Mesendoderm (in vitro differentiated cells): ENCODE results near the gene SMURF2.

Source experiments
- DNase-seq: peaks from one replicate; pipeline ENCODE4 v3.0.0; 2013
- H2AK5ac ChIP-seq: 2 replicates; pipeline ENCODE4 v1.6.1; 2013; ENCODE audit warnings: low read length, inconsistent platforms
- H2BK120ac ChIP-seq: 2 replicates; pipeline ENCODE4 v1.6.1; 2013; ENCODE audit warnings: low read depth, mild to moderate bottlenecking, low read length, moderate library complexity, mixed read lengths
- H2BK15ac ChIP-seq: replicated peaks from 2 replicates; pipeline ENCODE4 v1.6.1; 2013; ENCODE audit warnings: low read depth, mild to moderate bottlenecking, moderate library complexity
- H2BK5ac ChIP-seq: 2 replicates; pipeline ENCODE4 v1.6.1; 2013; ENCODE audit warnings: low read length, inconsistent platforms
- H3K18ac ChIP-seq: 2 replicates; pipeline ENCODE4 v1.6.1; 2013; ENCODE audit warnings: mild to moderate bottlenecking, low read length, mixed read lengths
- H3K23ac ChIP-seq: one replicate; pipeline ENCODE4 v1.6.1; 2013; ENCODE audit warnings: low read length
- H3K27ac ChIP-seq: 2 replicates; pipeline ENCODE4 v1.5.1; 2013; ENCODE audit warnings: low read depth, mild to moderate bottlenecking, inconsistent platforms, low read length, moderate library complexity
- H3K27me3 ChIP-seq: 2 replicates; pipeline ENCODE4 v1.6.1; 2013; ENCODE audit warnings: low read length, control low read depth, mild to moderate bottlenecking, inconsistent platforms; ENCODE audit not compliant: insufficient read depth, poor library complexity
- H3K36me3 ChIP-seq: 2 replicates; pipeline ENCODE4 v1.6.1; 2013; ENCODE audit warnings: low read length, inconsistent platforms; ENCODE audit not compliant: control insufficient read depth, insufficient read depth
- H3K4ac ChIP-seq: one replicate; pipeline ENCODE4 v1.6.1; 2013; ENCODE audit warnings: low read depth, mild to moderate bottlenecking, low read length, moderate library complexity
- H3K4me1 ChIP-seq: 2 replicates; pipeline ENCODE4 v1.6.1; 2013; ENCODE audit warnings: low read depth, low read length, inconsistent platforms; ENCODE audit not compliant: control insufficient read depth
- H3K4me2 ChIP-seq: 2 replicates; pipeline ENCODE4 v1.6.1; 2013; ENCODE audit warnings: low read length
- H3K4me3 ChIP-seq: 2 replicates; pipeline ENCODE4 v1.5.1; 2013; ENCODE audit warnings: mild to moderate bottlenecking, low read length
- H3K56ac ChIP-seq: one replicate; pipeline ENCODE4 v1.6.1; 2013; ENCODE audit warnings: low read length
- H3K79me1 ChIP-seq: 2 replicates; pipeline ENCODE4 v1.6.1; 2013; ENCODE audit warnings: low read length, inconsistent platforms
- H3K79me2 ChIP-seq: 2 replicates; pipeline ENCODE4 v1.6.1; 2013; ENCODE audit warnings: mild to moderate bottlenecking, low read length; ENCODE audit not compliant: control insufficient read depth, insufficient read depth
- H3K9ac ChIP-seq: 2 replicates; pipeline ENCODE4 v1.6.1; 2013; ENCODE audit warnings: low read length, inconsistent platforms
- H4K5ac ChIP-seq: one replicate; pipeline ENCODE4 v1.6.1; 2013; ENCODE audit warnings: low read length
- H4K8ac ChIP-seq: one replicate; pipeline ENCODE4 v1.6.1; 2013; ENCODE audit warnings: low read depth, mild to moderate bottlenecking, control low read depth, low read length, moderate library complexity
- WGBS: extraction: QIAGEN DNeasy Blood & Tissue Kit; methylation state at CpG from one replicate; pipeline ENCODE4 v1.1.7; 2013; ENCODE audit warnings: low lambda C conversion rate, missing lambda C conversion rate; ENCODE audit not compliant: insufficient coverage; ENCODE audit errors: extremely low coverage; 5-methylcytosine and 5-hydroxymethylcytosine counted together

SMURF2 gene

DNA sequence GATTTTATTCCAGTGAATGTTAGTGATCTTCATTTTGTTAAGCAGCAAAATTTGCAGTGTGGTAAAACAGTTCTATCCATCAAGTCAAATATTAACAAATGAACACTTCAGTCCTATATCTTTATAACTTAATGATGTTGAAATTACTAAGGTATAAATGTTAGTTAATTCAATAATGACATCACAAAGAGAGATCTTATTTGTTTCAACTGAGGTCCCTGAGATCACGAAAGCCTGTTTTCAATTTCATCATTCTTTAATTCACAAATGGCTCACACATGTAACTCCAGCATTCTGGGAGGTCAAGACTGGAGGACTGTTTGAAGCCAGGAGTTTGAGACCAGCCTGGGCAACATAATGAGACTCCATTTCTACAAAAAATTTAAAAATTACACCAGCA, 13.9 kb downstream of the SMURF2 start:
- H3K23ac ChIP-seq, result no peak overlapping the region
- H4K8ac ChIP-seq, result no peak overlapping the region
- no peak overlapping the region for H3K4me2 ChIP-seq
- peaks cover 10% of the 10 kb centered on the region for H3K79me2 ChIP-seq
- H2AK5ac ChIP-seq, result no peak overlapping the region
- no peaks in the 10 kb centered on the region for H3K79me1 ChIP-seq
- no peaks in the 10 kb centered on the region for H3K27me3 ChIP-seq
- H4K5ac ChIP-seq, result no peak overlapping the region
- H3K27ac ChIP-seq, result no peak overlapping the region
- no peaks in the 10 kb centered on the region for H3K36me3 ChIP-seq
- no peak overlapping the region for H2BK15ac ChIP-seq
- H3K56ac ChIP-seq, result no peak overlapping the region
- no peak overlapping the region for H3K4ac ChIP-seq
- H3K4me3 ChIP-seq, result no peak overlapping the region
- no peaks in the 10 kb centered on the region for H3K4me1 ChIP-seq
- no CpG with 5 or more reads among the region's 1 CpG for WGBS
- no peak overlapping the region for H3K18ac ChIP-seq
- H2BK120ac ChIP-seq, result no peak overlapping the region
- H2BK5ac ChIP-seq, result no peak overlapping the region
- no peak for DNase-seq
- H3K9ac ChIP-seq, result no peak overlapping the region

GRCh38 chr17:64647817-64648216, 14.3 kb downstream of the SMURF2 start:
- H4K8ac ChIP-seq, result no peak overlapping the region
- peaks cover 10% of the 10 kb centered on the region for H3K79me2 ChIP-seq
- WGBS, result no CpG with 5 or more reads among the region's 1 CpG
- no peak overlapping the region for H3K27ac ChIP-seq
- H3K27me3 ChIP-seq, result no peaks in the 10 kb centered on the region
- no peak overlapping the region for H2BK15ac ChIP-seq
- no peak overlapping the region for H2BK120ac ChIP-seq
- H3K18ac ChIP-seq, result no peak overlapping the region
- no peaks in the 10 kb centered on the region for H3K79me1 ChIP-seq
- no peak overlapping the region for H3K4me3 ChIP-seq
- H3K36me3 ChIP-seq, result no peaks in the 10 kb centered on the region
- no peaks in the 10 kb centered on the region for H3K4me1 ChIP-seq
- H3K56ac ChIP-seq, result no peak overlapping the region
- H2BK5ac ChIP-seq, result no peak overlapping the region
- no peak overlapping the region for H4K5ac ChIP-seq
- H3K9ac ChIP-seq, result no peak overlapping the region
- no peak overlapping the region for H3K4me2 ChIP-seq
- H3K4ac ChIP-seq, result no peak overlapping the region
- DNase-seq, result no peak
- no peak overlapping the region for H2AK5ac ChIP-seq
- H3K23ac ChIP-seq, result no peak overlapping the region

DNA sequence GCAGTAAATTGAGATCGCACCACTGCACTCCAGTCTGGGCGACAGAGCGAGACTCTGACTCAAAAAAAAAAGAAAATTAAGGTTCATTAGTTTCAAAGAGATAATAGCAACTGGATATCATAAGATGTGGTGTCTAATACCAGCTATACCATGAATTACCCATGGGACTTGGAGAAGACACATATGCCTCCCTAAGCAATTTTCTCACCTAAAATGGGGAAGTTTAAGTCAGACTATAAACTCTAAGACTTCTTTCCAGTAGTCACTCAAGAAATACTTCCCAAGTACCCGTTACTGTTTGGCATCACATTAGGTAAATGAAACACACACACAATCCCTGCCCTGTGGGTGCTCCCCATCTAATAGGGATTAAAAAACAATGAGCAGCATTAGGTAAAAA, 22.6 kb downstream of the SMURF2 start:
- Histone ChIP-seq H3K27ac (no peak overlapping the region), H3K27me3 (no peaks in the 10 kb centered on the region), H4K5ac (no peak overlapping the region), H3K36me3 (no peaks in the 10 kb centered on the region), H3K9ac (no peak overlapping the region), H2AK5ac (no peak overlapping the region), H3K23ac (no peak overlapping the region), H3K79me1 (peaks cover 3% of the 10 kb centered on the region), H3K79me2 (peaks cover 4% of the 10 kb centered on the region), H2BK120ac (no peak overlapping the region), H2BK15ac (no peak overlapping the region), H3K4me1 (no peaks in the 10 kb centered on the region), H3K4ac (no peak overlapping the region), H3K4me2 (no peak overlapping the region), H3K56ac (no peak overlapping the region), H4K8ac (no peak overlapping the region), H2BK5ac (no peak overlapping the region), H3K4me3 (no peak overlapping the region), H3K18ac (no peak overlapping the region)
- no peak for DNase-seq
- WGBS, result no CpG with 5 or more reads among the region's 4 CpGs

DNA sequence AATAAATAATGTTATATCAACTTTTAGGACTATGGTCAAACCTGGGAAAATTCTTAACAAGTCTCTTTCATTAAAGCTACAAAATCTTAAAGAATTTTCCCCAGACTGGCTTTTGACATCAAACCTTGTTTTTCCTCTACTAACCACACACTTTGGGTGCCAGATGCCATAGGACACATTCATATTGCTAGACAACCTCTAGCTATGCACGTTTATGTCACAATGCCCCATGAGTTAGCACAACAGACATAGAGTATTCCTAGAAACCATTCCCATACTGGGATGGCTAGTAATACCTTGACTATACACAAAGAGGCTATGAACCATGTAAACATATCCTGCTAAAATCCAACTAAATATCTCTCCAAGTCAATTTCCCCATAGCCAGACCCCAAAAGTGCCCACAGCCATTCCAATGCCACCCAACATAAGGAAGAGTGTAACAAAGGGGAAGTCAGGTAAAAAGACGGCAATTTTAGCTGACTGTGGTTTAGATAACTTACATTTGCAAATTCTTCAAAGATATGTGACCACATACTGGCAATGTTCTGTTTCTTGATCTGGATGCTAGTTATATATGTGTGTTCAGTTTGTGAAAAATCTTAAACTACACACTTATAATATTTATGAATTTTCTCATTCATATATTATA, 23.4 kb downstream of the SMURF2 start:
- H3K36me3 ChIP-seq, result no peaks in the 10 kb centered on the region
- peaks cover 8% of the 10 kb centered on the region for H3K79me2 ChIP-seq
- H3K4me3 ChIP-seq, result no peak overlapping the region
- H4K8ac ChIP-seq, result no peak overlapping the region
- no peak overlapping the region for H3K4me2 ChIP-seq
- H3K56ac ChIP-seq, result no peak overlapping the region
- no peaks in the 10 kb centered on the region for H3K4me1 ChIP-seq
- no peaks in the 10 kb centered on the region for H3K27me3 ChIP-seq
- H2BK5ac ChIP-seq, result no peak overlapping the region
- no peak overlapping the region for H4K5ac ChIP-seq
- no peak for DNase-seq
- no peak overlapping the region for H3K18ac ChIP-seq
- no peak overlapping the region for H3K9ac ChIP-seq
- H2BK120ac ChIP-seq, result no peak overlapping the region
- H3K27ac ChIP-seq, result no peak overlapping the region
- WGBS, result no CpG with 5 or more reads among the region's 2 CpGs
- H3K4ac ChIP-seq, result no peak overlapping the region
- H2AK5ac ChIP-seq, result no peak overlapping the region
- H3K23ac ChIP-seq, result no peak overlapping the region
- H2BK15ac ChIP-seq, result no peak overlapping the region
- H3K79me1 ChIP-seq, result peaks cover 6% of the 10 kb centered on the region

DNA sequence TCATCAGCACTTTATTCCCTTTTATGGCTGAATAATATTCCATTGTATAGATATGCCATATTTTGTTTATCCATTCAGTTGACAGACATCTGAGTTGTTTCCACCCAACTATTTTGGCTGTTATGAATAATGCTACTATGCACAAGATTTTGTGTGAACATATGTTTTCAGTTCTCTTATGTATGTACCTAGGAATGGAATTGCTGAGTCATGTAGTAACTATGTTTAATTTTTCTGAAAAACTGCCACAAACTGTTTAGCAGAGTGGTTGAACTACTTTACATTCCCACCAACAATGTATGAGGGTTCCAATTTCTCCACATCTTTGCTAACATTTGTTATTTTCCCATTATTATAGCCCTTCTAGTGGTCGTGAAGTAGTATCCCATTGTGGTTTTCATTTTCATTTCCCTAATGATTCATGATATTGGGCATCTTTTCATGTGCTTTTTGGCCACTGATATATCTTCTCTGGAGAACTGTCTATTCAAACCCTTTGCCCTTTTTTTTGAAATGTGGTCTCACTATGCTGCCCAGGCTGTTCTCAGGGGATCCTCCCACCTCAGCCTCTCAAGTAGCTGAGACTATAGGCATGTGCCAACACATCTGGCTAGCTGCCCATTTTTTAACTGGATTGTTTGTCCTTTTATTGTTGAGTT, 26.3 kb downstream of the SMURF2 start:
- no CpG with 5 or more reads among the region's 1 CpG for WGBS
- Histone ChIP-seq H3K56ac (no peak overlapping the region), H3K9ac (no peak overlapping the region), H2BK5ac (no peak overlapping the region), H3K4me1 (no peaks in the 10 kb centered on the region), H3K18ac (no peak overlapping the region), H3K27me3 (no peaks in the 10 kb centered on the region), H2BK15ac (no peak overlapping the region), H2AK5ac (no peak overlapping the region), H3K27ac (no peak overlapping the region), H4K5ac (no peak overlapping the region), H4K8ac (no peak overlapping the region), H3K4ac (no peak overlapping the region), H2BK120ac (no peak overlapping the region), H3K36me3 (no peaks in the 10 kb centered on the region), H3K4me2 (no peak overlapping the region), H3K79me2 (peaks cover 13% of the 10 kb centered on the region), H3K4me3 (no peak overlapping the region), H3K23ac (no peak overlapping the region), H3K79me1 (peaks cover 7% of the 10 kb centered on the region)
- DNase-seq, result no peak

DNA sequence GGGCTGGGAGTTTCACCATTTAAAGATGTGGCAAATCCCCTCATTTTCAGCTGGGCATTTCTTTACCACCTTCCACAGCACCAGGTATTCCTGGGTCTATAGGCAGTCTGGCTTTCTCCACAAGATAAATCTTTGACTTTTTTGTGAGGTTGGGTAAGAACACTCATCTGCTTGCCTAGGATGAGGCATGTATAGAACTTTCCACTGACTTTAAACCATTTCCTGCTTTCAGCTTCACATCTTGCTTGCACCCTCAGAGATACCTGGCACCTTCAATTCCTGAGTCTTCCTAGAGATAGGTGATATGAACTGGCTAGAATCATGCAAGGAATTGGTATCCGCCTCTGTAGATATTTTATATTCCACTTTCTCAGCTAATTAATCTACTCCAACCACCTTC, 27.9 kb downstream of the SMURF2 start:
- Histone ChIP-seq H3K27me3 (no peaks in the 10 kb centered on the region), H2AK5ac (no peak overlapping the region), H4K5ac (no peak overlapping the region), H3K4me2 (no peak overlapping the region), H3K36me3 (no peaks in the 10 kb centered on the region), H3K4me1 (no peaks in the 10 kb centered on the region), H3K4ac (no peak overlapping the region), H3K27ac (no peak overlapping the region), H4K8ac (no peak overlapping the region), H3K18ac (no peak overlapping the region), H3K56ac (no peak overlapping the region), H3K9ac (no peak overlapping the region), H3K79me1 (peaks cover 7% of the 10 kb centered on the region), H3K23ac (no peak overlapping the region), H3K79me2 (peaks cover 13% of the 10 kb centered on the region), H2BK15ac (no peak overlapping the region), H3K4me3 (no peak overlapping the region), H2BK120ac (no peak overlapping the region), H2BK5ac (no peak overlapping the region)
- WGBS, result no CpG with 5 or more reads among the region's 1 CpG
- DNase-seq, result no peak
